Measurements from ENCODE around the gene PAX5.

DNA sequence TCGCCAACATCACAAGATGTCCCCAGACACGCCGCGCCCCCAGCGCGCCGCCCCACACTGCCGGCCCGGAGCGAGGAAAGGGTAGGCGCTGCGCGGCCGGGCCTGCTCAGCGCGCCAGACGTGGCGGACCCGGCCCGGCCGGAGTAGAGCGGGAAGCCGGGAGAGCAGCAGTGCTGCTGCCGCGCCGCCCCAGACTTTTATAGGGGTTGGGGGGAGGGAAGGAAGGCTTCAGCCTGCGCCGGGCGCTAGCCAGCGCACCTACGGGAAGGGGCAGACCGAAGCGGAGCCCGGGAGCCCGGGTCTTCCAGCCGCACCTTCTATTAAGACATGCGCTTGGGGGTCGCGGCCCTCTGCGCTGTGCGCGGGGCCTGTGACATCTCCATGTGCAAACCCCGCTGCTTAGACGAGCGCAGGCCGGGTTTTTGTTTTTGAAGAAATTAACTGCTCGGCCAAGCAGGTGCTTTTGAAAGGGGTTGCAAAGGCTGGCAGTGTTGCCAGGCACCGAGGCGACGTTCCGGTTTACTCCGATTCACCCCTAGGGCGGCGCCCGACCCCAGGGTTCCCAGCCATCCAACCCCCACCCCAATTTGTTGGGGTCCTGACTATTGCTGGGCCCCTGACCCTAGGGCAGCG is 353 bp upstream of the PAX5 start:
- TF ChIP-seq YY1 (IDR thresholded peaks at IDR 0.05; ENCODE audit: insufficient read depth, insufficient read length) (no peak), SUZ12 (IDR thresholded peaks at IDR 0.05; ENCODE audit: extremely low read depth, insufficient read depth, insufficient read length) (no peak), ZNF274 (IDR thresholded peaks at IDR 0.05; ENCODE audit: low read depth, low read length) (no peak)

Measured in NT2/D1 (cell line).